Measurements from ENCODE around the gene MTOR. TPM values are rescaled to one million over a fixed set of nuclear protein-coding genes. Genes with fewer than 3 reads are reported as not detected.
A peak's percentile ranks its signal among the peaks of the same experiment; 100 is the strongest.
"Not testable (repeated sequence)": the region's sequence is repeated elsewhere in the genome, so short reads cannot be mapped to it uniquely, and the experiment has no call there.

Gene MTOR
- 36.1 TPM for total RNA-seq

DNA sequence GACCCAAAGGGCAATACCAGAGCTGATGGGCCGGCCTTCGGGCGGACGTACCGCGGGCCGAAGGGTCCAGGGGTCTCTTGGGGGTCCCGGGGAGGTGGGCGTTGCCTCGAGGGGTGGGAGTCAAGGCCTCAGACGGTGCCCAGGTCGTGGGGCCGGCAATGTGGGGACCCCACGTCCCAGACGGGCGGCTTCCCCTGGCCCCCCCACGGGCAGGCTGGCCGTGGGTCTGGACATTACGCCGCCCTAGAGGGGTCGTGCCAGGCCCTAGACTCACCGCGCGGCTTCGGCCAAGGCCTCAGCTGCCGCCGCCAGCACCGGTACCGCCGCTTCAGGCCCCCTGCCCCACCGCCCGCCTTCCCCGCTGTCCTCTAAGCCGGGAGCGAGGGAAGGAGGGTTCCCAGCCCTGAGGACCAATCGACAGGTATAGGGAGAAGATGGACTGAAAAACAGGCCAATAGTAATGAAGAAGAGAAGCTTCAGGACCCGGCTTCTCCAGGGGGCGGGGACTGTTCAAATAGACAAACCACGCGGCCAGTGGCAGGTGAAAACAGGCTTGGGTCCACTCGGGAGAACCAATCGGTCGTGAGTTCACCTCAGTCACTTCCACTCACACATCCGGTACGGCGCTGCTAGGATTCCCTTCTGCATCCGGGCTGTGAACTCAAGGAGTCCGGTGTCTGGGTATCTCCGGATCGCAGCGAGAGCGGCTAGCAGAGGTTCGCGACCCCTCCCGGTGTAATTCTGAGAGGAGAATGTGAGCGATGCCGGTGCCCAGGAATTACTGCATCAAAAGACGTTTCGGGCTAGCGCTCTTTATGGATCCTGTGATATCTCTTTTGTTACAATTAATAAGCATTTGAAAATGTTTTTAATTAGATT is at the start of gene MTOR:
MTOR (minus strand) TSS at position 381 of the 879 bp plus-strand sequence. CDS start 3,142 bp downstream, outside the sequence.
- DNase-seq (ENCODE audit: low spot score) (peak; percentile 97), ATAC-seq (peak; percentile 100)
- intact Hi-C loops (cut with DNase I) = no loop called here

DNA sequence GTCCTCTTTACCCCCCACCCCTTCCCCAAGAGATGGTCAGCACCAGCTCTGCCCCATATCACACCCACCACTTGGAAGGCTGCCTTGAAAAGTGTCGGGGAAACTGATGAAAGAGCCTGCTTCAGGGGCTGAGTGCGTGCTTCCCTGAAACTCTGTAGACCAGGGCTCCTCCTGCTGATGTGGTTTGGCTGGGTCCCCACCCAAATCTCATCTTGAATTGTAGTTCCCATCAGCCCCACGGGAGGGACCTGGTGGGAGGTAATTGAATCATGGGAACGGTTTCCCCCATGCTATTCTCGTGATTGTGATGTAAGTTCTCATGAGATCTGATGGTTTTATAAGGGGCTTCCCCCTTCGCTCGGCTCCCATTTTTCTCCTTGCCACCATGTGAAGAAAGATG is 47.0 kb upstream of the MTOR start:
- ATAC-seq (no peak), DNase-seq (ENCODE audit: low spot score) (no peak)
- intact Hi-C loops (cut with DNase I) = no loop called here

DNA sequence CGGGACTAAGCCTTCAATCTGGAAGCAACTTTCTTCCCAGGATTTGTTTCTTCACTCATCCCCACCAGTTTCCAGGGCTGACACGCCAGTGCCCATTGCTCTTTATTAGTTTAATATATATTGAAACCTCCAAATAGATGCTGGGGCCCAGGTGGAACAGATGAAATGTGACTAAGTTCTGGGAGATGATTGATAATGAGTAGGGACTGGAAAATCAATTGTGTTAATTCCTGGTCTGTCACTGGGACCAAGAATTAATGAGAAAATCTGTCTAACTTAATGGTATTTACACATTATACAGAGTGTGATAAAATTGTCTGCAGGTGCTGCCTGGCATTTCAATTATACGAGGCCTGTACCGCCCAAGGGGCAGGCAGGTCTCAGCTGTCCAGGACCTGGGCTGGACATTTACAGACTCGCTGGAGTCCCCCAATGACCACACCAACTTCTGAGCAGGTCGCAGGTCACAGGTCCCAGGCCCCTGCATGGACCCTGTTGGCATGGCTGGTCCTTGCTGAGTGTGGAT is 46.4 kb upstream of the MTOR start:
- DNase-seq (ENCODE audit: low spot score) (no peak), ATAC-seq (no peak)
- intact Hi-C loops (cut with DNase I) = no loop called here

DNA sequence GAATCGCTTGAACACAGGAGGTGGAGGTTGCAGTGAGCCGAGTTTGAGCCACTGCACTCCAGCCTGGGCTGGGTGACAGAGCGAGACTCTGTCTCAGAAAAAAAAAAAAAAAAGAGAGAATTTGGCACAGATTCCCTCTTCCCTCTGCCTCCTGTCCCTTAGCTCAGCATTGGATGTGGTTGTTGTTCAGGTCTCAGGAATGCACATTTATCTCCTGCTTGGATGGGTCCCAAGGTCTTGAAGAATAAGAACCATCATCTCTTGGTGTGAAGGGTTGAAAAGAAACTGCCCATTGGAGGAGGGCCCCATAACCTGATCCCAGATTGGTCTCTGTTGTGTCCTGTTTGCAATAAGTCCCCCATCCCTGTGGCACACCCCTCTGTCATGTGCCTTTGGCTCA is 45.5 kb upstream of the MTOR start:
- no peak for ATAC-seq

GRCh38 chr1:11305516-11305915 is 43.2 kb upstream of the MTOR start:
- DNase-seq (ENCODE audit: low spot score); ATAC-seq; intact Hi-C loops (cut with DNase I): not testable (repeated sequence)

More for the DNA sequence above, 45.5 kb upstream of the MTOR start:
- intact Hi-C loops (cut with DNase I) = no loop called here
- no peak for DNase-seq (ENCODE audit: low spot score)

DNA sequence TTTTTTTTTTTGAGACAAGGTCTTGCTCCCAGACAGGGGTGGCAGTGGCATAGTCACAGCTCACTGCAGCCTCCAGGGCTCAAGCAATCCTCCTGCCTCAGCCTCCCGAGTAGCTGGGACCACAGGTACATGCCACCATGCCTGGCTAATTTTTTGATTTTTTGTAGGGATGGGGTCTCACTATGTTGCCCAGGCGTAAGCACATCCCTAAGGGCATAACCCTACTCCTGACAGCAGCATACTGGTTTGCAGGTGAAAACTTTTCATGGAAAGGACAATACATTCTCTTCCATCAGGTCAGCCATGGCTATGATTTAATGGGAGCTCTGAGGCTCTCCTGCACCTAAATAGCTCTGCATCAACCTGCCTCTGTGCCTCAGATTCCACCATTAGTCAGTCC is 40.0 kb upstream of the MTOR start:
- intact Hi-C loops (cut with DNase I) = no loop called here
- DNase-seq (ENCODE audit: low spot score) (no peak), ATAC-seq (no peak)

GRCh38 chr1:11301601-11302000 is 39.2 kb upstream of the MTOR start:
- intact Hi-C loops (cut with DNase I) = no loop called here
- DNase-seq (ENCODE audit: low spot score) (no peak), ATAC-seq (no peak)

DNA sequence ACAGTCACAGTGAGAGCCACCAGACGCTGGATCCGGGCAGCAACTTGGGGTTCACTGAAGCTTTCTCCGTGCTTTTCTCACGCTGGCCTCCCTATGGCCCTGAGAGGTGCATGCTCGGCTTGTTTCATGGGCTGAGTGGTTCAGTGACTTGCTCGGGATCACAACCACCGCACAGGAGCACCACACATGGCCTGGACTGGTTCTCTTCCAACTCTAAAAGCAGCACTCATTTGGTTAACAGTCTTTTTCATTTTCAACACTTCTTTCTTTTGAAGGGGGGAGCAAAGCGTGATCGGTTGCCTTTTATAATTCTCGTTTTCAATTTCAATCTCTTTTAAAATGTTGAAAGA is 36.8 kb upstream of the MTOR start:
- DNase-seq (ENCODE audit: low spot score) (no peak), ATAC-seq (no peak)
- intact Hi-C loops (cut with DNase I) = no loop called here

GRCh38 chr1:11298390-11299224 is 36.3 kb upstream of the MTOR start:
- ATAC-seq = no peak
- intact Hi-C loops (cut with DNase I) = no loop called here
- no peak for DNase-seq (ENCODE audit: low spot score)

DNA sequence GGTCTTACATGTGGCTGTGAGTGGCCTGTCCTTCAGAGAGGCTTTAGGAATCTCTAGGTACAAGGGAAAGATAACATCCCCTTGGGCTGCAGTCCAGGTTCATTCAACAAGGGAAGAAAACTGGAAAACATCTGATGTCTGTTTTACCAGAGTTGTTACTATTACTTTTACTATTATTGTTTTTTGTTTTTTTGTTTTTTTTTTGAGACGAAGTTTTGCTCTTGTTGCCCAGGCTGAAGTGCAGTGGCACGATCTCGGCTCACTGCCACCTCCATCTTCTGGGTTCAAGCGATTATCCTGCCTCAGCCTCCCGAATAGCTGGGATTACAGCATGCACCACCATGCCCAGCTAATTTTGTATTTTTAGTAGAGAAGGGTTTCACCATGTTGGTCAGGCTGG is 35.4 kb upstream of the MTOR start:
- ATAC-seq; intact Hi-C loops (cut with DNase I): not testable (repeated sequence)

DNA sequence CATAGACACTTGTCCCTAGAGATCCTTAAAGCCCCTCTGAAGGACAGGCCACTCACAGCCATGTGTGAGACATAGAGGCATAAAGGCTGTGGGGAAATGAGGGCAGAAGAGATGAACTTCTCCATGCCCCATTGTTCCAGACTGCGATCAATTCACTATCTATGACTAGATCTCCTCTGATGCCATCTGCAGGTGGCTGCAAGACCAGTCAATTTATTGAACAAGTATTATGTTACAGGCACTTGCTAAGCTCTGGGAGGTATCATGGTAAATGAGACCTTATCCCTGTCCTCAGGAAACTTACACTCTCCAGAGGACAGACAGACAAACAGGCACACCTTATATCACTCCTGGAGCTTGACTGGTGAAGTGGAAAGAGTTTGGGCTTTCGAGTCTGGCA is 33.6 kb upstream of the MTOR start:
- intact Hi-C loops (cut with DNase I) = no loop called here
- DNase-seq (ENCODE audit: low spot score) = no peak
- no peak for ATAC-seq

More for the DNA sequence above, 35.4 kb upstream of the MTOR start:
- DNase-seq (ENCODE audit: low spot score) = not testable (repeated sequence)

- no peak for DNase-seq (ENCODE audit: low spot score)
- intact Hi-C loops (cut with DNase I) = no loop called here
Measured at GRCh38 chr1:11294951-11295350, 32.6 kb upstream of the MTOR start.

DNA sequence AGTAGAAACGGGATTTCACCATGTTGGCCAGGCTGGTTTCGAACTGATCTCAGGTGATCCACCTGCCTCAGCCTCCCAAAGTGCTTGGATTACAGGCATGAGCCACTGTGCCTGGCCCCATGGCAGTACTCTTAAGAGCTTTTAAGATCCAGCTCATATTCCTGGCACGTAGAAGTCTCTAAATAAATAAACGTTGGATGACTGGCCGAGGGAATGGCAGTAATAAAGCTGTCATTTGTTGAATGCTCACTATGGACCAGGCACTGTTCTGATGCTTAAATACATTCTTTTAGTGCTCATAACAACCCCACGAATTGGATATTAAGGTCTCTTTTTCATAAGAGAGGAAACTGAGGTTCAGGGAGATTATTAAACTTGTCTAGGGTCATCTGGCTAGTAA is 31.5 kb upstream of the MTOR start:
- DNase-seq (ENCODE audit: low spot score) = no peak
- no peak for ATAC-seq
- intact Hi-C loops (cut with DNase I) = no loop called here

More at GRCh38 chr1:11294951-11295350, 32.6 kb upstream of the MTOR start:
- ATAC-seq = no peak

- DNase-seq (ENCODE audit: low spot score) (no peak), ATAC-seq (no peak)
- intact Hi-C loops (cut with DNase I) = no loop called here
Measured at GRCh38 chr1:11291049-11291448, 28.7 kb upstream of the MTOR start.

- no peak for DNase-seq (ENCODE audit: low spot score)
- ATAC-seq = no peak
- intact Hi-C loops (cut with DNase I) = no loop called here
Measured at GRCh38 chr1:11289064-11289463, 26.7 kb upstream of the MTOR start.

DNA sequence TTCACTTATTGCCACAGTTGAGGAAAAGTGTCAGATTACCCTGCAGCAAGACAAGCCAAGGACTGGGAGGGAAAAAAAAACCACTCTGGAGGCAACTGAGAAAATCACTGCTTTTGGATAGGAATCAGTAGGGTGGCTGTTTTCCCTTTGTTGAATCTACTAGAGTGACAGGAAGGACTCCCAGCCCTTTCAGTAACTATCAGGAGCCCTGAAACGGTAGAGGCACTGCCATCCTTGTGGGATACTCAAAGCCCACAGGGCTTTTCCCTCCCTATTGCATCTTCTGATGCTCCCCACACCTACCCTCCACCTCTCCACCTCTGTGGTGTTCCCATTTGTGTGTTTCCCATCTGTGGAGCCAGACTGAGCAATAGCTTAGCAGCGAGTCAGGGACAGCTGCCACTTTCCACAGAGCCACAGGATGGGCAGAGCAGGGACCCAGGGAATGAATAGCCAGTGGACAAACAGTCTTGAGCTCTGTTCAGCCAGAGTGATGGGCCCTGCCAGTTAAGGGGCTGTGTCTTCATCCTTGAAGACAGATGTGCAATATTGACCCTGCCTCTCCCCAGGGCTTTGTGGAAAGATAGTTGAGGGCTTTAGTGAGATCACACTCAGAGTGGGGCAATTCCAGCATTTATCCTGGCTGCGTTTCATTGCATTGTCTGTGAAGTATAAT is 24.5 kb upstream of the MTOR start:
- ATAC-seq (peak; percentile 76), DNase-seq (ENCODE audit: low spot score) (no peak)
- intact Hi-C loops (cut with DNase I) = no loop called here

GRCh38 chr1:11285883-11286734 is 23.8 kb upstream of the MTOR start:
- no peak for DNase-seq (ENCODE audit: low spot score)
- no peak for ATAC-seq
- intact Hi-C loops (cut with DNase I) = no loop called here

DNA sequence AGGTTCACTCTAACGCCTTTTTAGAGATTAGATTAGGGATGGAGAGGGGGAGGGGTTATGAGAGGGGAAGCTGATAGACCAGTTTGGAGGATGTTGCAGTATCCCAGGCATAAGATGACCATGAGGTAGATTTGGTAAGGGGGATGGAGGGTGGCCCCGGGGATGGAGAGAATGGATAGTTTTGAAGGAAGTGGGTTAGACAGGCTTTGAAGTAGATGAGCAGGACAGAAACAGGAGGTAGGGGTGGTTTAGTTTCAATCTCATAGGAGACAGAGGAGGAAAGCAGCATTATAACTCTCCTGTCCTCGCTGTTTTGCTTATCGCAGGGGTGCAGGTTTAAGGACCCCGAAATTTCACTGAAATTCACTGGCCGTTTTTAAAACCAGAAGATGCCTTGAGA is 22.4 kb upstream of the MTOR start:
- DNase-seq (ENCODE audit: low spot score) (no peak), ATAC-seq (no peak)
- intact Hi-C loops (cut with DNase I) = no loop called here

Measured in sciatic nerve (tissue), 2 donors.